ENCODE data around the gene CKS1B.
A peak's percentile ranks its signal among the peaks of the same experiment; 100 is the strongest.

The CKS1B gene

DNA sequence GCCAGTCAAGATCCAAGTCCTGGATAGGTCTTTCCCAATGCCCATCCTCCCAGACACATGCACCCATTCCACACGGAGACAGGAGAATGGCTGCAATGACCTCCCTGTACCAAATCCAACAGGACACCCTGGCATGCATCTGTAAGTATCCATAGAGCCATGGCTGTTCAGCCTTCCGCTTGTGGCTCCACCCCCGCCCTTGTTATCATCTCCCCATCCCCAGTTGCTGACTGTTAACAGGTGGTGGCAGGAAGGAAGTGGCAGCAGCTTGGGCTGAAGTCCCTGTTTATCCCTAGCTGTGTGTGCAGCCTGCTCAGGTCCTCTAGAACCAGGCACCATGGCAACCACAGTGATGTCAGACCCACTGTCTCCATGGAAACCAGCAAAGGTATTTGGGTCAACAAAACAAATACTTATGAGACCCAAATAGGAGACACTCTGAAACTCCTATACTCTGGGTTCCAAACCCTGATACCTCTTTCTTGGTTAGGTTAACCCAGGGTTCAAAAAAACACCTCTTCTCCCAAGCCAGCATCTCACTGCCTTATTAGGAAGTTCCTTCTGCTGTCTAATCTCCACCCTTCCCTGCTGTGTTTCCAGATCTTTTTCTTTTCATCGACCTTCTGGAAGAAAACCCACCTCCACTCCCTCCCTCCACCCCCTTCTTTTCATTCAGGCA lies 19.3 kb upstream of the CKS1B start:
- Histone ChIP-seq H3K9ac (ENCODE audit: low read length) (peak overlapping the region; percentile 60), H3K36me3 (replicated peaks; ENCODE audit: low read depth, low read length) (peaks cover 11% of the 10 kb centered on the region), H3K79me2 (ENCODE audit: low read length) (peaks cover 6% of the 10 kb centered on the region; the same call in 1 of the 2 replicates), H3K4me3 (ENCODE audit: low read length) (peak overlapping the region; percentile 79), H3K9me3 (ENCODE audit: insufficient read depth, low read length) (no peaks in the 10 kb centered on the region), H2AFZ (ENCODE audit: low read depth, low read length) (peak overlapping the region; percentile 58; the same call in 1 of the 2 replicates), H3K27ac (ENCODE audit: low read length) (peak overlapping the region; percentile 25; the same call in 1 of the 2 replicates), H3K4me2 (ENCODE audit: low read length) (peak overlapping the region; percentile 82), H4K20me1 (ENCODE audit: insufficient read depth, low read length) (no peaks in the 10 kb centered on the region), H3K27me3 (ENCODE audit: low read depth, low read length) (no peaks in the 10 kb centered on the region), H3K4me1 (ENCODE audit: low read length) (peaks cover 26% of the 10 kb centered on the region)
- TF ChIP-seq EZH2phosphoT487 (IDR thresholded peaks at IDR 0.05; ENCODE audit: low read depth), result no peak
- TF ChIP-seq, protein P1, sequence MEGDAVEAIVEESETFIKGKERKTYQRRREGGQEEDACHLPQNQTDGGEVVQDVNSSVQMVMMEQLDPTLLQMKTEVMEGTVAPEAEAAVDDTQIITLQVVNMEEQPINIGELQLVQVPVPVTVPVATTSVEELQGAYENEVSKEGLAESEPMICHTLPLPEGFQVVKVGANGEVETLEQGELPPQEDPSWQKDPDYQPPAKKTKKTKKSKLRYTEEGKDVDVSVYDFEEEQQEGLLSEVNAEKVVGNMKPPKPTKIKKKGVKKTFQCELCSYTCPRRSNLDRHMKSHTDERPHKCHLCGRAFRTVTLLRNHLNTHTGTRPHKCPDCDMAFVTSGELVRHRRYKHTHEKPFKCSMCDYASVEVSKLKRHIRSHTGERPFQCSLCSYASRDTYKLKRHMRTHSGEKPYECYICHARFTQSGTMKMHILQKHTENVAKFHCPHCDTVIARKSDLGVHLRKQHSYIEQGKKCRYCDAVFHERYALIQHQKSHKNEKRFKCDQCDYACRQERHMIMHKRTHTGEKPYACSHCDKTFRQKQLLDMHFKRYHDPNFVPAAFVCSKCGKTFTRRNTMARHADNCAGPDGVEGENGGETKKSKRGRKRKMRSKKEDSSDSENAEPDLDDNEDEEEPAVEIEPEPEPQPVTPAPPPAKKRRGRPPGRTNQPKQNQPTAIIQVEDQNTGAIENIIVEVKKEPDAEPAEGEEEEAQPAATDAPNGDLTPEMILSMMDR (IDR thresholded peaks at IDR 0.05; ENCODE audit: low read depth, low read length), result no peak

DNA sequence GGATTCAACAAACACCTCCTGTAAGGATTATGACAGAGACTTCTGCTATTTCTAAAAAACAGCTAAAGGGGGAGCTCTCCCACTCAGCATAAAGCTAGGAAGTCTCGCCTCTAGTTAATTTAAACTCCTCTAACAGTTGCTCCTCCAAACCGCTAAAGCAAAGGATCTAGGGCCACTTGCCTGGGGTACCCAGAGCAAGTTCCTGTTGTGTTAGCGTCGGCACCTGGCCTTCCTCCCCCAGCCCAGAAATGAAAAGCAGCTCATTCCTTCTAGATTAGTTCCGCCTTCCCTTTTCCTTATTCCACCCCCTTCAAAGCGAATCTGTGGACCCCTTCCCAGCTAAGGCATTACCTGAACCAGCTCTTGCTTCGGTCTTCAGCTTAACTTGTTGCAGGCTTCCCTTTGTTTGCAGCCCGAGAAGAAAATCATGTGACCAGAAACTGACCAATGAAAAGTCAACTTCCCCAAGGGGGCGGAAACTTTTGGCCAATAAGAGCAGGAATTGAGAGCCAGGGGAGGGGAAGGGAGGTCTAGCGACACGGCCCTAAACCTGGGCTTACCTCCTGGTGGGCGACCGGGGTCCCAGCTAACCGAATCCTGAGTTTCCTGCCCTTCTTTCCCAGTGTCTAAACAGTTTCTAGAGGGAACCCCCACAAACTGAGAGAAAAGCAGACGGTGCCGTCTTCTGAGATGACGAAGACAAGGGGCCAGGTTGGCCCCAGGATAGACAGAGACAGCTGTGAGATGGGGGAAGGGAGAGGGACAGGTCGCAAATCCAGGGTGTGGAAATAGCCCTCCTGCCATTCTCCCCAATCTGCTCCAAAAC lies 18.6 kb upstream of the CKS1B start, which contains the start of gene PBXIP1:
PBXIP1 (minus strand) TSS at position 382 of the 826 bp plus-strand sequence. CDS start 2,378 bp downstream, outside the sequence.
- Histone ChIP-seq H3K27ac (ENCODE audit: low read length) (peak within 1 kb of the TSS; percentile 25), H3K4me2 (ENCODE audit: low read length) (peak within 1 kb of the TSS; percentile 82), H3K9me3 (ENCODE audit: insufficient read depth, low read length) (no peaks in the 10 kb centered on the region), H3K9ac (ENCODE audit: low read length) (peak within 1 kb of the TSS; percentile 60), H3K4me1 (ENCODE audit: low read length) (peaks cover 31% of the 10 kb centered on the region), H3K4me3 (ENCODE audit: low read length) (peak within 1 kb of the TSS; percentile 79), H3K79me2 (ENCODE audit: low read length) (peaks cover 13% of the 10 kb centered on the region), H2AFZ (ENCODE audit: low read depth, low read length) (peak within 1 kb of the TSS; percentile 58), H4K20me1 (ENCODE audit: insufficient read depth, low read length) (peaks cover 5% of the 10 kb centered on the region; the same call in 1 of the 2 replicates), H3K36me3 (replicated peaks; ENCODE audit: low read depth, low read length) (peaks cover 11% of the 10 kb centered on the region), H3K27me3 (ENCODE audit: low read depth, low read length) (no peaks in the 10 kb centered on the region)
- no peak for TF ChIP-seq EZH2phosphoT487 (IDR thresholded peaks at IDR 0.05; ENCODE audit: low read depth)
- TF ChIP-seq, protein P1 (IDR thresholded peaks at IDR 0.05; ENCODE audit: low read depth, low read length), result peak; percentile 55

DNA sequence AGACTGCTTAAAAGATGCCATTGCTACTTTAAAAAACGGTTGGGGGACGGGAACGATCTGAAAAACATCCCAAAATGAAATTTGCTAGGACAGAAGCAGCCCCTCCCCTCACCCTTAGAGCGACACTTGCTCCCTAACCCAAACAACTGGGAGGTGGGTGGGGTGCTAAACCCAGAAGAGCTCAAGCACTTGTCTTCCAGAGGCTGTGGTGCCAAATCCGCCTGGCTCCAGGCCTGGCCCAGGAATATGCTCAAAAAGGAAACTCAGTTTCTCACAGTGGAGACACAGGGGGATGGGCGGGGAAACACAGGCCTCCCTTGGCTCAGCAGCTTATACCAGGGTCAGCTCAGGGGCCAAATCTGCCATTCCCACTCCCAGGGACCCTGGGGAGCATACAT lies 17.9 kb upstream of the CKS1B start:
- H3K79me2 ChIP-seq (ENCODE audit: low read length), result peaks cover 18% of the 10 kb centered on the region
- H3K9me3 ChIP-seq (ENCODE audit: insufficient read depth, low read length), result no peaks in the 10 kb centered on the region
- H3K9ac ChIP-seq (ENCODE audit: low read length), result peak overlapping the region; percentile 60
- TF ChIP-seq, protein P1 (IDR thresholded peaks at IDR 0.05; ENCODE audit: low read depth, low read length), result no peak
- no peak for TF ChIP-seq EZH2phosphoT487 (IDR thresholded peaks at IDR 0.05; ENCODE audit: low read depth)
- H2AFZ ChIP-seq (ENCODE audit: low read depth, low read length), result no peak overlapping the region
- peak overlapping the region; percentile 82 for H3K4me2 ChIP-seq (ENCODE audit: low read length)
- peaks cover 7% of the 10 kb centered on the region; the same call in 1 of the 2 replicates for H4K20me1 ChIP-seq (ENCODE audit: insufficient read depth, low read length)
- H3K27me3 ChIP-seq (ENCODE audit: low read depth, low read length), result no peaks in the 10 kb centered on the region
- no peak overlapping the region for H3K27ac ChIP-seq (ENCODE audit: low read length)
- peaks cover 11% of the 10 kb centered on the region for H3K36me3 ChIP-seq (replicated peaks; ENCODE audit: low read depth, low read length)
- peaks cover 31% of the 10 kb centered on the region for H3K4me1 ChIP-seq (ENCODE audit: low read length)
- peak overlapping the region; percentile 79 for H3K4me3 ChIP-seq (ENCODE audit: low read length)
